Endothelial cell of umbilical vein (primary cell): ENCODE data around the gene LPIN2.
"Not testable (repeated sequence)": the region's sequence is repeated elsewhere in the genome, so short reads cannot be mapped to it uniquely, and the experiment has no call there.

Source experiments
- CTCF ChIP-seq, 2 donors: IDR thresholded peaks; 1 replicate in 1 of 2; 2 replicates in 1 of 2; pipeline ENCODE4 v1.5.1; 2011; ENCODE audit warnings: low read length in 2 of 2, mild to moderate bottlenecking in 2 of 2, moderate library complexity in 2 of 2, control low read depth in 1 of 2, inconsistent platforms in 1 of 2, low read depth in 1 of 2; ENCODE audit not compliant: insufficient read depth in 1 of 2; ENCODE audit errors: extremely low read depth in 1 of 2
- EZH2 ChIP-seq: IDR thresholded peaks from 2 replicates; pipeline ENCODE4 v1.6.1; 2012; ENCODE audit warnings: borderline replicate concordance, low read depth, mild to moderate bottlenecking, moderate library complexity, low read length, inconsistent platforms; ENCODE audit not compliant: severe bottlenecking
- FOS ChIP-seq: IDR thresholded peaks from 2 replicates; pipeline ENCODE4 v1.6.1; 2011; ENCODE audit warnings: mild to moderate bottlenecking, low read length, moderate library complexity, borderline replicate concordance; ENCODE audit not compliant: insufficient read depth
- GATA2 ChIP-seq: IDR thresholded peaks from 2 replicates; pipeline ENCODE4 v1.7.0; 2011; ENCODE audit warnings: low read depth, mild to moderate bottlenecking, moderate library complexity, mixed read lengths, low read length; ENCODE audit not compliant: insufficient read length, insufficient read depth
- JUN ChIP-seq: IDR thresholded peaks from 2 replicates; pipeline ENCODE4 v1.6.1; 2011; ENCODE audit warnings: borderline replicate concordance, low read depth; ENCODE audit not compliant: insufficient read length, insufficient read depth
- MAX ChIP-seq: IDR thresholded peaks from 2 replicates; pipeline ENCODE4 v1.6.1; 2011; ENCODE audit not compliant: insufficient read depth, insufficient read length
- MYC ChIP-seq: IDR thresholded peaks from one replicate; pipeline ENCODE4 v1.6.1; 2011; ENCODE audit warnings: mild to moderate bottlenecking, low read depth, low read length
- POLR2A ChIP-seq: IDR thresholded peaks from 2 replicates; pipeline ENCODE4 v1.6.1; 2012; ENCODE audit warnings: low read depth, mild to moderate bottlenecking, control low read depth, low read length
- POLR2AphosphoS5 ChIP-seq: IDR thresholded peaks from 2 replicates; pipeline ENCODE4 v1.6.1; 2012; ENCODE audit warnings: low read depth, mild to moderate bottlenecking, control low read depth, low read length, moderate library complexity; ENCODE audit not compliant: insufficient read depth

GRCh38 chr18:3049897-3050454 is 37.0 kb upstream of the LPIN2 start:
- not testable (repeated sequence) for TF ChIP-seq CTCF (IDR thresholded peaks at IDR 0.05; ENCODE audit: extremely low read depth in 1 of 2, insufficient read depth in 1 of 2, low read depth in 1 of 2, low read length in 2 of 2); JUN; POLR2AphosphoS5; POLR2A; EZH2; MYC; MAX; GATA2; FOS
